Measurements from ENCODE around the gene SPECC1. TPM values are rescaled to one million over a fixed set of nuclear protein-coding genes. Genes with fewer than 3 reads are reported as not detected.
A peak's percentile ranks its signal among the peaks of the same experiment; 100 is the strongest.
"Not testable (repeated sequence)": the region's sequence is repeated elsewhere in the genome, so short reads cannot be mapped to it uniquely, and the experiment has no call there.

Gene SPECC1
- total RNA-seq, 4 donors from 2014 or later, result 72.1 to 133 (median 83.7) TPM

DNA sequence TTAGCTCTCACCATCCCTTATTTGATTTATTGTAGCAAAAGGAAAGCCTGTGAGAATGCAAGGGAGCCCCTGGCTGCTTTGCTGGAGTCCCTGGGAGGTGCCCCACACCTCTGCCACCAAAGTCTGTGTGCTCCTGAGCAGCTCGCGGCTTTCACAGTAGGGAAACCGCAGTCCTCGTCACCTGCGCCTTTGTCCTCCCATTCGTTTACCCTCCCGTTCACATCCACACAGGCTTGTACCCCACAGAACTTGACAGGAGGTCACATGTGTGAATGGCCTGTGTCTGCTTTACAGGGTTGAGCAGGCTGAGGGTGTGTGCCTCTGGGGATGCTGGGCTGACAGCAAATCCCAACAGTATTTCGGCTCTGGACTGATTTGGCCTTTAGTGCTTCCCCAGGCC lies 305.7 kb downstream of the SPECC1 start:
- DNase-seq, result no peak
- TF ChIP-seq, protein P1, sequence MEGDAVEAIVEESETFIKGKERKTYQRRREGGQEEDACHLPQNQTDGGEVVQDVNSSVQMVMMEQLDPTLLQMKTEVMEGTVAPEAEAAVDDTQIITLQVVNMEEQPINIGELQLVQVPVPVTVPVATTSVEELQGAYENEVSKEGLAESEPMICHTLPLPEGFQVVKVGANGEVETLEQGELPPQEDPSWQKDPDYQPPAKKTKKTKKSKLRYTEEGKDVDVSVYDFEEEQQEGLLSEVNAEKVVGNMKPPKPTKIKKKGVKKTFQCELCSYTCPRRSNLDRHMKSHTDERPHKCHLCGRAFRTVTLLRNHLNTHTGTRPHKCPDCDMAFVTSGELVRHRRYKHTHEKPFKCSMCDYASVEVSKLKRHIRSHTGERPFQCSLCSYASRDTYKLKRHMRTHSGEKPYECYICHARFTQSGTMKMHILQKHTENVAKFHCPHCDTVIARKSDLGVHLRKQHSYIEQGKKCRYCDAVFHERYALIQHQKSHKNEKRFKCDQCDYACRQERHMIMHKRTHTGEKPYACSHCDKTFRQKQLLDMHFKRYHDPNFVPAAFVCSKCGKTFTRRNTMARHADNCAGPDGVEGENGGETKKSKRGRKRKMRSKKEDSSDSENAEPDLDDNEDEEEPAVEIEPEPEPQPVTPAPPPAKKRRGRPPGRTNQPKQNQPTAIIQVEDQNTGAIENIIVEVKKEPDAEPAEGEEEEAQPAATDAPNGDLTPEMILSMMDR (IDR thresholded peaks at IDR 0.05), result no peak
- TF ChIP-seq POLR2A (IDR thresholded peaks at IDR 0.05), result no peak
- H3K36me3 ChIP-seq, result no peaks in the 10 kb centered on the region

DNA sequence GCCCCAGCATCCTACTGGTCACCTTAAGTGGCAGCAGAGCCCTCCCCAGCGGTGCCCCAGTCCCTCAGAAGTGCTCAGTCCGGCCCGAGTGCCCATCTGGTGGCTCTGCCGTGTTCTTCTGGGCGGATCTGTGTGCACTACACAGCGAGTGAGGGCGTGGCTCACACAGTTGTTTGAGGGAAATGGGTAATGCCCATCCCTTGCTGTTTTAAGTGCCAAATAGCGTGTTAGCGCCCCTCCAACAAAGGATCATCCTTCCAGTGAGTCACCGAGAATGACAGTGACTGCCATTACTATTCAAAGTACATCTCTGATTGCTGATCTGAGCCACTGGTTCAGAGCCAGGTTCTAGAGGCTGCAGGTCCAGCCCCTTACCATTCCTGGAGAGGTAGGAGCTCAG lies 306.2 kb downstream of the SPECC1 start:
- no peak for DNase-seq
- H3K4me1 ChIP-seq, result no peaks in the 10 kb centered on the region
- no peaks in the 10 kb centered on the region for H3K36me3 ChIP-seq
- H3K27ac ChIP-seq, result no peak overlapping the region
- no peaks in the 10 kb centered on the region for H3K27me3 ChIP-seq
- H3K9me3 ChIP-seq, result no peaks in the 10 kb centered on the region
- TF ChIP-seq, protein P1 (IDR thresholded peaks at IDR 0.05), result no peak
- no peak for TF ChIP-seq POLR2A (IDR thresholded peaks at IDR 0.05)
- H3K4me3 ChIP-seq, result no peak overlapping the region

More for the DNA sequence above, 305.7 kb downstream of the SPECC1 start:
- Histone ChIP-seq H3K4me1 (no peaks in the 10 kb centered on the region), H3K4me3 (no peak overlapping the region), H3K27me3 (no peaks in the 10 kb centered on the region), H3K27ac (no peak overlapping the region), H3K9me3 (no peaks in the 10 kb centered on the region)

DNA sequence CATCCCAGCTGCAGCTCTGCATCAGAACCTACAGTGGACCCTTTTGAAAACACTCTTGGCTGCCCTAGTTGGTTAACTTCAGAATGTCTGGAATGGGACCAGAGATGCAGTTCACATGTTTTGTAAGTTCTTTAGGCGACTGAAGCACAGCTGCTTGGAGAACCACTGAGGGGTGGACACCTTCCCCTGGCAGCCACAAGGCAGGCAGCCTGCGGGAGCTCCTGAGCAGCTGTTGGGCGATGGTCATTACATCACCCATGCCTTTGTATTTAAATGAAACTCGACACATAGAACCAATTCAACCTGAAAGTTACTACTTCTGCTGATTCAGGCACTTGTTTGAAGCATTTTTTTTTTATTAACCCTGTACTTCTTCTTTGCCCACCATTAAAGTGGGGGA lies 306.7 kb downstream of the SPECC1 start:
- H3K27ac ChIP-seq, result no peak overlapping the region
- peaks cover 0 to 3% (median 0%) of the 10 kb centered on the region in 4 donors for H3K4me1 ChIP-seq
- no peaks in the 10 kb centered on the region for H3K27me3 ChIP-seq
- TF ChIP-seq, protein P1 (IDR thresholded peaks at IDR 0.05), result no peak
- TF ChIP-seq POLR2A (IDR thresholded peaks at IDR 0.05), result no peak
- DNase-seq, result no peak
- no peaks in the 10 kb centered on the region for H3K36me3 ChIP-seq
- H3K4me3 ChIP-seq, result no peak overlapping the region
- H3K9me3 ChIP-seq, result no peaks in the 10 kb centered on the region

DNA sequence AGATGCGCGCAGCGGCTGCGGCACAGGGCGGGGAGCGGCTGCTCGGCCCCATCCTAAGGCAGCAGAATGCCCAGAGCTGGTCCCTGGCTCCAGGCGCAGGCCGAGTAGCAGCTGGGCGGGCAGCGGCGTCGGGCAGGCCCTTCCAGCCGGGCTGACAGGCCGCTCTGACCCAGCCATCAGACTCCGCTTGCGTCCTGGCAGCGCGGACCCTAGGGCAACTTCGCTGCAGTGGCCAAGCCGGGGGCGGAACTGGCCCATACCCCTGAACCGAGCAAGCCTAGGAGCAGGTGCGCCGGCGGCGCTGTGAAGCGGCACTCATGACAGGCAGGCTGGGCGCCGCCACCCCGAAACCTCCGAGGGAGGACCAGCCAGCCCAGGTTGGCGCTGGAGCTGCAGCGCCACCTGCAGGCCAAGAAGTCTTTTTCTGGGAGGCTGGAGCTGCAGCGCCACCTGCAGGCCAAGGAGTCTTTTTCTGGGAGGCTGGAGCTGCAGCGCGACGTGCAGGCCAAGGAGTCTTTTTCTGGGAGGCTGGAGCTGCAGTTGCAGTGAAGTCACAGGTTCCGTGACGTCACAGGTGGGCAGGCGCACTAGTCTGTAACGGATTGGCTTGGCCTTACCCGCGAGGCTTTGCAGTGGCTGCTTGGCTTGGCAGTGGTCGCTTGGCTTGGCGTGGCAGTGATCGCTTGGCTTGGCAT lies 311.5 kb downstream of the SPECC1 start:
- H3K36me3 ChIP-seq, H3K27me3 ChIP-seq, H3K9me3 ChIP-seq, H3K4me1 ChIP-seq: not testable (repeated sequence)
- DNase-seq, result peak; percentile 51 to 81 (median 77)
- H3K27ac ChIP-seq, result peak overlapping the region in 1 of 4 donors; percentile 10
- TF ChIP-seq, protein P1 (IDR thresholded peaks at IDR 0.05), result peak; percentile 55 to 97 (median 87)
- H3K4me3 ChIP-seq, result peak overlapping the region in 3 of 4 donors; percentile 37 to 54 (median 51)

DNA sequence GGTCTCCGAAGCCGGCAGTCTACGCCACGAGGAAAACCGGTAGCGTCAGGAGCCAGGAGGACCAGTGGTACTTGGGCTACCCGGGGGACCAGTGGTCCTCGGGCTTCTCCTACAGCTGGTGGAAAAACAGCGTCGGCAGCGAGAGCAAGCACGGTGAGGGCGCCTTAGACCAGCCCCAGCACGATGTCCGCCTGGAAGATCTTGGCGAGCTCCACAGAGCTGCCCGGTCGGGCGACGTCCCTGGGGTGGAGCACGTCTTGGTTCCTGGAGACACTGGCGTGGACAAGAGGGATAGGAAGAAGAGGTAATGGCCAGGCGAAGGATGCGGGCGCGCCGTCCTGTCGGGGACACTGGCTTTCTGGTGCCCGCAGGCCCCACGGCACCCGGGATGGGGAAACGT lies 312.2 kb downstream of the SPECC1 start:
- H3K36me3 ChIP-seq, H3K27ac ChIP-seq: not testable (repeated sequence)

DNA sequence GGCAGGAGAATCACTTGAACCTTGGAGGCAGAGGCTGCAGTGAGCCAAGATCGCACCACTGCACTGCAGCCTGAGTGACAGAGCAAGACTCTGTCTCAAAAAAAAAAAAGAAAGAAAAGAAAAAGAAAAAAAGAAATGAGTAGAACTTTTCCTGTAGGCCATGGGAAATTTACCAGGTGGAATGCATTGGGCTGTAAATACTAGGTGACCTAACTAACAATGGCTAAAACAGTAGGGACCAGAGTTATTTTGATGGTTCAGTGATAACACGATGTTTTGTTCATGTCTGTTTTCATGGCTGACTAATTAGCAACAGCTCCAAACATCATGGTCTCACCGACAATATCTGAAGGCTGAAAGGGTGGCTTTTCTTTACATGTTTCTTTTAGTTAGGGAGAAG lies 318.6 kb downstream of the SPECC1 start:
- H3K27ac ChIP-seq, DNase-seq, H3K27me3 ChIP-seq, H3K9me3 ChIP-seq, H3K4me3 ChIP-seq, H3K36me3 ChIP-seq, H3K4me1 ChIP-seq: not testable (repeated sequence)

More for the DNA sequence above, 312.2 kb downstream of the SPECC1 start:
- not testable (repeated sequence) for H3K27me3 ChIP-seq, H3K4me3 ChIP-seq, H3K4me1 ChIP-seq, H3K9me3 ChIP-seq, DNase-seq

DNA sequence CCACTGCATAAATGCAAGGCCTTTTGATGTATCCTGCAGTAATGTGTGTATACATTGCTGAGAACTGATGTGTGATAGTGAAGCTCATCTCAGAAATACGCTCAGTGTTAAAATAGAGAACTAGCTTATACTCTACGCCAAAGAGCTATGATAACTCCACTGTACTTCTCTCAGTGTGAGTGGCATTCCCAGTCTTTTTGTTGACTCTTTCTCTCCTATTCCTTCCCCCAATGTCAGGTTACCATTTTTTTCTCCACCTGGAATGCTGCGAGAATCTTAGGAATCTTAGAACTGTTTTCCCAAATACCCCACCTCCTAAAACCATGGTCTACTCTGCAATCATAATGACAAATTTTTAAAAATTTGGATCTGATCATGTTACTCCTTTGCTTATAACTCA lies 342.2 kb downstream of the SPECC1 start:
- not testable (repeated sequence) for H3K9me3 ChIP-seq, H3K36me3 ChIP-seq, H3K27me3 ChIP-seq, H3K4me3 ChIP-seq, DNase-seq, H3K27ac ChIP-seq, H3K4me1 ChIP-seq

DNA sequence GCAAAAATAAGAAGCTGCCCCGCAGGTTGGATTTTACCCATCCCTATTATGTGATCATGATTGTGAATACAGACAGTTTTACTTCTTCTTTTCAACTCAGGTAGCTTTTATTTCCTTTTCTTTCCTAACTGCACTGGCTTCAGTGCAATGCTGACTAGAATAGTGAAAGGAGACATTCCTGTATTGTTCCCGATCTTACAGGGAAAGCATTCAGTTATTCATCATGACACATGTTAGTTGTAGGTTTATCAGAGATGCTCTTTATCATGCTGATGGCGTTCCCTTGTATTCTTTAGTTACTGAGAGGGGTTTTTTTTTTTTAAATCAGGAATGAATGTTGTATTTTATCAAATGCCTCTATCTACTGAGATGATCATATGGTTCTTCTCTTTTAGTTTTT lies 343.4 kb downstream of the SPECC1 start:
- not testable (repeated sequence) for H3K9me3 ChIP-seq, H3K27ac ChIP-seq, H3K4me3 ChIP-seq, H3K27me3 ChIP-seq, DNase-seq, H3K36me3 ChIP-seq, H3K4me1 ChIP-seq

DNA sequence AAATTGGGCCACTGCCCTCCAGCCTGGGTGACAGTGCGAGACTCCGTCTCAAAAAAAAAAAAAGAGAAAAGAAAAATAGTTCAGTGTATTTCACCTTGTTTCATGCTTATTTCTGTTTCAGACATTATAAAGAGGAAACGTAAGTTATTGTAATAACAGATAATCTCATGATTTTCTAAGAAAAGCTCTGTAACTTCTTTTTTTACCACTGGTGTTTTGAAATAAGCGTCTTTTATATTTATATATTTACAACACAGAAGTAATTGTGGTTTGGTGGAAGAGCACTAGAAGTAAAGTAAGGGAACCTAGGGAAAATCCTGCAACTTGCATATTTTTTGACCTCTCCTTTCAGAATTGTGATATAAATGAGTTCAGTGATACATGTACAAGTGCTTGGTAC lies 354.7 kb downstream of the SPECC1 start:
- H3K4me1 ChIP-seq, H3K36me3 ChIP-seq, H3K27ac ChIP-seq, DNase-seq, H3K27me3 ChIP-seq, H3K9me3 ChIP-seq, H3K4me3 ChIP-seq: not testable (repeated sequence)
